Esophagus squamous epithelium (tissue), 4 donors: ENCODE results near the gene EVL.

Source experiments
- POLR2A ChIP-seq, 4 donors: fragments of 450-650 bp; IDR thresholded peaks; one replicate each; pipeline ENCODE4 v1.6.1; 2017; ENCODE audit warnings: antibody characterized with exemption in 4 of 4, mild to moderate bottlenecking in 4 of 4, moderate library complexity in 3 of 4
- TF ChIP-seq, protein P1 (sequence below), 6 experiments: fragments of 450-650 bp in 4 of 6; fragments of 200-600 bp in 2 of 6; sonication (generic) in 2 of 6; IDR thresholded peaks; one replicate each; pipeline ENCODE4 v1.5.1; 2016 to 2019; ENCODE audit warnings: antibody characterized with exemption in 6 of 6, mild to moderate bottlenecking in 4 of 6, moderate library complexity in 4 of 6

DNA sequence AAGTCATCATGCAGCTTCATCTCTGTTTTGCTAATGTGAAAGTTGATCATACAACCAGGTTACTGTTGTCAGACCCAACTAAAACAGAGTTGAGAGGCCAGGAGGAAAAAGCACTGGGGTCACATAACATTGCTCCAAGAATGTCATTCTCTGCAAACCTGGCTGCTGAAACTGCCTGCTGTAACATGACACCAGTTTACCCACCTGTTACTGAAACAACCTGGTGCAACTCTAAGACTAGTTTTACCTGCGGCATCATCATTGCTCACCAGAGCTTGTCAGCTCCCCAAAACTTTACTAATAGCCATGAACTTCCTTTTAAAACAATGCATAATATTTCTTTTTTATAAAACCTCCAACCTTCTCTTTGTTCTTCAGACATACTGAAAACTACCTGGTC is 124.9 kb downstream of the EVL start:
- no peak for TF ChIP-seq POLR2A (IDR thresholded peaks at IDR 0.05)
- TF ChIP-seq, protein P1, sequence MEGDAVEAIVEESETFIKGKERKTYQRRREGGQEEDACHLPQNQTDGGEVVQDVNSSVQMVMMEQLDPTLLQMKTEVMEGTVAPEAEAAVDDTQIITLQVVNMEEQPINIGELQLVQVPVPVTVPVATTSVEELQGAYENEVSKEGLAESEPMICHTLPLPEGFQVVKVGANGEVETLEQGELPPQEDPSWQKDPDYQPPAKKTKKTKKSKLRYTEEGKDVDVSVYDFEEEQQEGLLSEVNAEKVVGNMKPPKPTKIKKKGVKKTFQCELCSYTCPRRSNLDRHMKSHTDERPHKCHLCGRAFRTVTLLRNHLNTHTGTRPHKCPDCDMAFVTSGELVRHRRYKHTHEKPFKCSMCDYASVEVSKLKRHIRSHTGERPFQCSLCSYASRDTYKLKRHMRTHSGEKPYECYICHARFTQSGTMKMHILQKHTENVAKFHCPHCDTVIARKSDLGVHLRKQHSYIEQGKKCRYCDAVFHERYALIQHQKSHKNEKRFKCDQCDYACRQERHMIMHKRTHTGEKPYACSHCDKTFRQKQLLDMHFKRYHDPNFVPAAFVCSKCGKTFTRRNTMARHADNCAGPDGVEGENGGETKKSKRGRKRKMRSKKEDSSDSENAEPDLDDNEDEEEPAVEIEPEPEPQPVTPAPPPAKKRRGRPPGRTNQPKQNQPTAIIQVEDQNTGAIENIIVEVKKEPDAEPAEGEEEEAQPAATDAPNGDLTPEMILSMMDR (IDR thresholded peaks at IDR 0.05), result no peak
